HG02763 (cell line): ENCODE measurements around the gene RGS3.
"Not testable (repeated sequence)": the region's sequence is repeated elsewhere in the genome, so short reads cannot be mapped to it uniquely, and the experiment has no call there.

Source experiments
- ATAC-seq: cut with Tn5 transposase; IDR thresholded peaks from one replicate; pipeline ENCODE4 v1.9.1; 2021; ENCODE audit warnings: mild to moderate bottlenecking, moderate library complexity; ENCODE audit not compliant: unreplicated experiment

RGS3 gene

GRCh38 chr9:113486327-113486726 is 22.8 kb downstream of the RGS3 start:
- ATAC-seq: no peak

- ATAC-seq: no peak
Observed at GRCh38 chr9:113488071-113488470, 24.5 kb downstream of the RGS3 start.

GRCh38 chr9:113488490-113488889 is 25.0 kb downstream of the RGS3 start:
- ATAC-seq: no peak

- ATAC-seq: not testable (repeated sequence)
Observed at GRCh38 chr9:113491147-113491546, 27.6 kb downstream of the RGS3 start.

GRCh38 chr9:113492343-113493202 is 29.0 kb downstream of the RGS3 start:
- no peak for ATAC-seq

GRCh38 chr9:113493203-113493520 is 29.6 kb downstream of the RGS3 start:
- ATAC-seq: no peak

- ATAC-seq: no peak
Observed at GRCh38 chr9:113495526-113495925, 32.0 kb downstream of the RGS3 start.

- no peak for ATAC-seq
Observed at GRCh38 chr9:113497051-113497450, 33.5 kb downstream of the RGS3 start.

- ATAC-seq: no peak
Observed at GRCh38 chr9:113499153-113499875, 35.8 kb downstream of the RGS3 start.

- ATAC-seq: no peak
Observed at GRCh38 chr9:113499876-113500497, 36.5 kb downstream of the RGS3 start.

- ATAC-seq: no peak
Observed at GRCh38 chr9:113501129-113501686, 37.7 kb downstream of the RGS3 start.

GRCh38 chr9:113501852-113502251 is 38.3 kb downstream of the RGS3 start:
- ATAC-seq: no peak

GRCh38 chr9:113502427-113503034 is 39.0 kb downstream of the RGS3 start:
- no peak for ATAC-seq

GRCh38 chr9:113503131-113503541 is 39.6 kb downstream of the RGS3 start:
- ATAC-seq: no peak

GRCh38 chr9:113503613-113504211 is 40.2 kb downstream of the RGS3 start:
- ATAC-seq: no peak

GRCh38 chr9:113504725-113505590 is 41.4 kb downstream of the RGS3 start:
- no peak for ATAC-seq

GRCh38 chr9:113506090-113506589 is 42.6 kb downstream of the RGS3 start:
- no peak for ATAC-seq

GRCh38 chr9:113507256-113507655 is 43.7 kb downstream of the RGS3 start:
- no peak for ATAC-seq

GRCh38 chr9:113508111-113508749 is 44.7 kb downstream of the RGS3 start:
- ATAC-seq: no peak
